Stimulated activated memory B cell treated with anti-CD40 and anti-IgM and Interleukin-4, amounts not matched to agents 10 μg/mL and 1 μg/mL and 100 μg/mL, for 72 hours (primary cell): ENCODE results near the gene PDE1C.
"Not testable (repeated sequence)": the region's sequence is repeated elsewhere in the genome, so short reads cannot be mapped to it uniquely, and the experiment has no call there.

Experiments
- ATAC-seq: fragments of 150-1000 bp; cut with Tn5 transposase; 2 replicates; pipeline ENCODE4 v1.10.0; 2021
- H3K27ac Mint-ChIP-seq: one replicate; pipeline ENCODE4 v1.8.0; 2022; ENCODE audit warnings: mild to moderate bottlenecking, mixed read lengths
- H3K27me3 Mint-ChIP-seq: one replicate; pipeline ENCODE4 v1.8.0; 2022; ENCODE audit warnings: mixed read lengths
- H3K36me3 Mint-ChIP-seq: one replicate; pipeline ENCODE4 v1.8.0; 2022; ENCODE audit warnings: mixed read lengths
- H3K4me1 Mint-ChIP-seq: one replicate; pipeline ENCODE4 v1.8.0; 2022; ENCODE audit warnings: mixed read lengths
- H3K4me3 Mint-ChIP-seq: one replicate; pipeline ENCODE4 v1.8.0; 2022; ENCODE audit warnings: mild to moderate bottlenecking, moderate library complexity, mixed read lengths
- H3K9me3 Mint-ChIP-seq: one replicate; pipeline ENCODE4 v1.8.0; 2022; ENCODE audit warnings: mixed read lengths

PDE1C gene

GRCh38 chr7:31872545-31873370, 197.4 kb downstream of the PDE1C start:
- Mint-ChIP-seq H3K4me1 (no peaks in the 10 kb centered on the region), H3K36me3 (no peaks in the 10 kb centered on the region), H3K27me3 (no peaks in the 10 kb centered on the region), H3K4me3 (no peak overlapping the region), H3K27ac (no peak overlapping the region), H3K9me3 (peaks cover 15% of the 10 kb centered on the region)
- ATAC-seq = no peak

GRCh38 chr7:31864646-31865045, 205.6 kb downstream of the PDE1C start:
- Mint-ChIP-seq H3K9me3 (peaks cover 18% of the 10 kb centered on the region), H3K36me3 (no peaks in the 10 kb centered on the region), H3K27ac (no peak overlapping the region), H3K27me3 (no peaks in the 10 kb centered on the region), H3K4me3 (no peak overlapping the region), H3K4me1 (no peaks in the 10 kb centered on the region)
- ATAC-seq = no peak

GRCh38 chr7:31860925-31861324, 209.3 kb downstream of the PDE1C start:
- H3K27me3 Mint-ChIP-seq = no peaks in the 10 kb centered on the region
- ATAC-seq = no peak
- H3K27ac Mint-ChIP-seq = no peak overlapping the region
- H3K9me3 Mint-ChIP-seq = peaks cover 5% of the 10 kb centered on the region
- H3K4me3 Mint-ChIP-seq = no peak overlapping the region
- no peaks in the 10 kb centered on the region for H3K4me1 Mint-ChIP-seq
- H3K36me3 Mint-ChIP-seq = no peaks in the 10 kb centered on the region

GRCh38 chr7:31858055-31858454, 212.2 kb downstream of the PDE1C start:
- no peaks in the 10 kb centered on the region for H3K27me3 Mint-ChIP-seq
- no peak overlapping the region for H3K4me3 Mint-ChIP-seq
- peaks cover 5% of the 10 kb centered on the region for H3K9me3 Mint-ChIP-seq
- no peak for ATAC-seq
- H3K36me3 Mint-ChIP-seq = no peaks in the 10 kb centered on the region
- no peaks in the 10 kb centered on the region for H3K4me1 Mint-ChIP-seq
- no peak overlapping the region for H3K27ac Mint-ChIP-seq

DNA sequence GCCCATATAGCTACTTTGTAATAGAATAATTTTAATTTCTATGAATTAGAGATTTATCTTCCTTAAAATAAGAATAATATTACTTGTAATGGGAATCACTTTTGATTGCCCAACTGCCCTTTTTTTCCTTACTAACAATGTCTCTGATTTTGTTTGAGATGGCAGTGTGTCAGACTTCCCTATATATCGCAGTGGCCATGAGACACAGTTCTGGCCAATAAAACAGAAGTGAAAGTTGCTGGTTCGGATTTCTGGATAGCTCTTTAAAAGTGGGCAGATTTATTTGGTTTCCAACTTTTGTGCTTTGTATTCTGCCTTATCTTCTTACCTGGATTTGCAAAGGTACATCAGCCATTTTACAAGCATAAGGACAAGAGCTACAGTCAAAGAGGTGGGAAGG, 213.0 kb downstream of the PDE1C start:
- Mint-ChIP-seq H3K36me3 (no peaks in the 10 kb centered on the region), H3K27me3 (no peaks in the 10 kb centered on the region), H3K4me1 (no peaks in the 10 kb centered on the region), H3K4me3 (no peak overlapping the region), H3K9me3 (peaks cover 5% of the 10 kb centered on the region), H3K27ac (no peak overlapping the region)
- ATAC-seq = no peak

- H3K27ac Mint-ChIP-seq = no peak overlapping the region
- H3K27me3 Mint-ChIP-seq = no peaks in the 10 kb centered on the region
- peaks cover 2% of the 10 kb centered on the region for H3K9me3 Mint-ChIP-seq
- H3K4me3 Mint-ChIP-seq = no peak overlapping the region
- ATAC-seq = no peak
- H3K36me3 Mint-ChIP-seq = no peaks in the 10 kb centered on the region
- H3K4me1 Mint-ChIP-seq = no peaks in the 10 kb centered on the region
These were observed 213.9 kb downstream of the PDE1C start for GRCh38 chr7:31856337-31856736.

- no peaks in the 10 kb centered on the region for H3K27me3 Mint-ChIP-seq
- no peak overlapping the region for H3K27ac Mint-ChIP-seq
- H3K36me3 Mint-ChIP-seq = no peaks in the 10 kb centered on the region
- H3K9me3 Mint-ChIP-seq = no peaks in the 10 kb centered on the region
- H3K4me1 Mint-ChIP-seq = no peaks in the 10 kb centered on the region
- no peak overlapping the region for H3K4me3 Mint-ChIP-seq
- ATAC-seq = no peak
These were observed 214.7 kb downstream of the PDE1C start for GRCh38 chr7:31855530-31855929.

- no peak for ATAC-seq
- H3K4me1 Mint-ChIP-seq = no peaks in the 10 kb centered on the region
These were observed 216.8 kb downstream of the PDE1C start for GRCh38 chr7:31853380-31853779.

DNA sequence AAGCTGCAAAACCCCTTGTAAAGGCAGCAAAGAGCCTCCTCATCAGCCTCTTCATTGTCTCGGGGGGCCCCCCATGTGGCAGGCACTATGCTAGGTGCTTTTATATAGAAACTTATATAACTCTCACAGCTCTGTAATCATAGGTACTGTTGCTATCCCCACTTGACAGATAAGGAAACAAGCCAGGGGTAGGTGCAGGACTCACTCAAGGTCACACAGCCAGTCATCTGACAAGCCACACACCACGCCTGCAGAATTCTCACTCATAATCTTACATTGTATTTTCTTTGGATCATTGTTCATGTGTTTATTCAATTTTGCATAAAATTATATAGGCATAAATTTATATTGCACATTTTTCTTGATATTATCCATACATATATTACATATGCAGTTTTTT, 217.7 kb downstream of the PDE1C start:
- H3K4me3 Mint-ChIP-seq = no peak overlapping the region
- no peaks in the 10 kb centered on the region for H3K36me3 Mint-ChIP-seq
- no peaks in the 10 kb centered on the region for H3K9me3 Mint-ChIP-seq
- no peaks in the 10 kb centered on the region for H3K4me1 Mint-ChIP-seq
- H3K27ac Mint-ChIP-seq = no peak overlapping the region
- no peak for ATAC-seq
- no peaks in the 10 kb centered on the region for H3K27me3 Mint-ChIP-seq

More at GRCh38 chr7:31853380-31853779, 216.8 kb downstream of the PDE1C start:
- no peaks in the 10 kb centered on the region for H3K36me3 Mint-ChIP-seq
- H3K27me3 Mint-ChIP-seq = no peaks in the 10 kb centered on the region
- no peak overlapping the region for H3K4me3 Mint-ChIP-seq
- no peaks in the 10 kb centered on the region for H3K9me3 Mint-ChIP-seq
- no peak overlapping the region for H3K27ac Mint-ChIP-seq

DNA sequence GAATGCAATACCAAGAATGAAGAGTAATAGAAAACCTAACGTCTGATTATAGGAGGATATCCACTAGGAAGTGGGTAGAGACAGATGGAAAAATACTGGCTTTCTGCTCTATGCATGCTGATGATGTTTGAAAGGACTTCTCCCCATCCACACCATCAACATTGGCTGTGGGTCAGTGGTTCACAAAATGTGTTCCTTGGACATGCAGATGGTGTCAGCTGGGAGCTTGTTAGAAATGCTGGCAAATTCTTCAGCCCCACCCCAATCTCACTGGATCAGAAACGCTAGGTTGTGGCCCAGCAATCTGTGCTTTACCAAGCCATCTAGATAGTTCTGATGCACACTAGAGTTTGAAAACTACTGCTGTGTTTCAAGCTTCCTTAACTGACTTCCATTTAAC, 219.1 kb downstream of the PDE1C start:
- no peaks in the 10 kb centered on the region for H3K4me1 Mint-ChIP-seq
- no peak for ATAC-seq
- H3K4me3 Mint-ChIP-seq = no peak overlapping the region
- H3K9me3 Mint-ChIP-seq = no peaks in the 10 kb centered on the region
- H3K36me3 Mint-ChIP-seq = no peaks in the 10 kb centered on the region
- H3K27me3 Mint-ChIP-seq = no peaks in the 10 kb centered on the region
- no peak overlapping the region for H3K27ac Mint-ChIP-seq

- Mint-ChIP-seq H3K27me3 (no peaks in the 10 kb centered on the region), H3K9me3 (no peaks in the 10 kb centered on the region), H3K27ac (no peak overlapping the region), H3K36me3 (no peaks in the 10 kb centered on the region), H3K4me3 (no peak overlapping the region), H3K4me1 (no peaks in the 10 kb centered on the region)
- ATAC-seq = no peak
These were observed 219.6 kb downstream of the PDE1C start for GRCh38 chr7:31850601-31851000.

GRCh38 chr7:31850066-31850465, 220.1 kb downstream of the PDE1C start:
- H3K9me3 Mint-ChIP-seq = peaks cover 2% of the 10 kb centered on the region
- no peaks in the 10 kb centered on the region for H3K4me1 Mint-ChIP-seq
- no peak for ATAC-seq
- no peaks in the 10 kb centered on the region for H3K27me3 Mint-ChIP-seq
- H3K27ac Mint-ChIP-seq = no peak overlapping the region
- no peaks in the 10 kb centered on the region for H3K36me3 Mint-ChIP-seq
- H3K4me3 Mint-ChIP-seq = no peak overlapping the region

GRCh38 chr7:31835471-31835870, 234.7 kb downstream of the PDE1C start:
- Mint-ChIP-seq H3K4me1 (no peaks in the 10 kb centered on the region), H3K27me3 (no peaks in the 10 kb centered on the region), H3K36me3 (no peaks in the 10 kb centered on the region), H3K9me3 (peaks cover 7% of the 10 kb centered on the region), H3K4me3 (no peak overlapping the region), H3K27ac (no peak overlapping the region)
- ATAC-seq = no peak

- not testable (repeated sequence) for H3K27me3 Mint-ChIP-seq, ATAC-seq, H3K9me3 Mint-ChIP-seq, H3K36me3 Mint-ChIP-seq, H3K4me1 Mint-ChIP-seq, H3K4me3 Mint-ChIP-seq, H3K27ac Mint-ChIP-seq
These were observed 236.6 kb downstream of the PDE1C start for GRCh38 chr7:31833625-31834024.

DNA sequence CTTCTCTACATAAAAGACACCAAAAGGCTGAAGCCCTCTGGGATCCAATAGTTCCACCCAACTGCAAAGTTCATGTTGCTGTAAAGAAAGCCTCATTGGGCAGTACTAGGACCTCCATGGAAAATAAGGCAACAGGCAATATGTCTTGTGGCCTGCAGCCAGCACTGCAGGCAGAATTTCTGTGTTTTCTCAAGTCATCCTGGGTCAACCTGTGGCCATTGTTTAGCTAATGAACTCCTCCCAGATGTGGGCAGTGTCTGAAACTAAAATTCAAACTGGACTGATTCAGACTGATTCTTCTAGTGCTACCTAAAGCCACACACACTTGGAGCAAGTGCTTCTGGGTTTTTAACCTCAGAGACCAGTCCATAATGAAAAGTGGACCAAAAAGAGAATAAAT, 241.7 kb downstream of the PDE1C start:
- no peaks in the 10 kb centered on the region for H3K4me1 Mint-ChIP-seq
- no peaks in the 10 kb centered on the region for H3K27me3 Mint-ChIP-seq
- no peak overlapping the region for H3K27ac Mint-ChIP-seq
- H3K4me3 Mint-ChIP-seq = no peak overlapping the region
- H3K9me3 Mint-ChIP-seq = peaks cover 10% of the 10 kb centered on the region
- H3K36me3 Mint-ChIP-seq = no peaks in the 10 kb centered on the region
- ATAC-seq = no peak

DNA sequence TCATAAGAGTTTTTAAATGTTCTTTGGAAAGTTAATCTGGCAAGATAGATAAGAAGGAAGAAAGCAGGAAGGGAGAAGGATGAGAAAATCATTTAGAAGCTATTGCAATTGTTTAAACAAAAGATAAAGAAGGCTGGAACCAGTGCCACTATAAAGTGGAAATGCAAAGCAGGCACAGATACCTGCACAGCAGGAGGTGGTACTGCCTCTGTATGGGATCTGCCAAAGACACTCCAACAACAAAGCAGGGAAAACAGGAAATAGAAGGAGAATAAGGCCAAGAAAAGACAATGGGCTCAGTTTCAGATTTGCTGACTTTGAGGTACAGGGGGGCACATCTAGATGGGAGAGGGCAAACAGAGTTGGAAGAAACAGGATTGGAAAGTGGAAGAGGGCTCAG, 244.6 kb downstream of the PDE1C start:
- no peaks in the 10 kb centered on the region for H3K27me3 Mint-ChIP-seq
- H3K27ac Mint-ChIP-seq = no peak overlapping the region
- ATAC-seq = no peak
- no peaks in the 10 kb centered on the region for H3K4me1 Mint-ChIP-seq
- peaks cover 7% of the 10 kb centered on the region for H3K9me3 Mint-ChIP-seq
- no peaks in the 10 kb centered on the region for H3K36me3 Mint-ChIP-seq
- H3K4me3 Mint-ChIP-seq = no peak overlapping the region
